Measurements from ENCODE around the gene DTNB.

Gene DTNB

GRCh38 chr2:25492726-25493125 is 180.7 kb downstream of the DTNB start:
- DNase-seq: no peak

DNA sequence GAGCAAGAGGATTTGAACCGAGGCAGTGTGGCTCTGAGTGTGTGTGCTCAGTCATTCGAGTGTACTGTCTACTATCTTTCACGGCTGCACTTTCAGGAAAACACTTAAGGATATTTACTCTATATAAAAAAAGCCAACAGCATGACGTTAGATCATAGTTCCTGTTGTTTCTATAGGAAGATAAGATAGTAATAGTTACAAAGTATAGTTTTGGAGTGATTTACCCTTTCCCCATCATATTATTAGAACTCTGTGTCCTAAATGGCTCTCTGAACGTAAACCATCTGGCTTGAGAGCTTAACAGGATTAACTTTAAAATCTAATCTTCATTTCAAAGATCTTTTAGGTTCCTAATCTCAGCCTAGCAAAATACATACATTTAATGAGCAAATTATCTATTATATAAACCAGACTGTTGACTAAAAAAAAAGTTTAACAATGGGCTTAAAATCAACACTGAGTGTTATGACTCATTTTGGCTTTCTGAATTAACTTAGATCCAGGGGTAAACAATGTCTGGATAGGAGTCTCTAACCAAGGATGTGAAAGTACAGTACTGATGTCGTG is 181.3 kb downstream of the DTNB start:
- DNase-seq: no peak

DNA sequence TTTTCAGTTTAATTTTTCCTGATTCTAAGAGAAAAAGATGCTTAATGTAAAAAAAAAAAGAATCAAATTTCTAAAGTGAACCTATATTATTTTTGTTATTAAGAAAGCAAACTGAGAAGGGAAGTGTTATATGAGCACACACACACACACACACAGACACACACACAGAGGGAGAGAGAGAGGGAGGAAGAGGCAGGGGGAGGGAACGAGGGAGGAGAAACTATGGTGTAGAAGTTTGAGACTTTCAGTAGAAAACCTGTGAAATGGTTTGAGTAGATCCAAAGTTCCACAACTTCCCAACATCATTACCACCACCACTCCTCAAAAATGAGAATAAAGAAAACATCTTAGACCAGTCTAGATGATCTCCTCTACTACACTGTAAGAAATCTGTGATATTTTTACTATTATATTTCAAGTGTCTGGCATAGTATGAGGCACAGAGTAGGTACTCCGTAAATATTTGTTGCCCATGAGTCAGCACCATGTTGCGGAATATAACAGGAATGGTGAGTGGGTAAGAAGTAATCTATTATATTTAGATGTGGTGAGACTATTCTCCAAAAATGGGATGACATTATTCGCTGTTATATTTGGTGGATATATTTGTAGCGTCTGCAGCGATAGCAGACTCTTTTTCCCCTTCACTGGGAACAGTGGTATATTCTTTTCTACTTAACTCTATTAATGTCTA is 182.2 kb downstream of the DTNB start:
- no peak for DNase-seq

DNA sequence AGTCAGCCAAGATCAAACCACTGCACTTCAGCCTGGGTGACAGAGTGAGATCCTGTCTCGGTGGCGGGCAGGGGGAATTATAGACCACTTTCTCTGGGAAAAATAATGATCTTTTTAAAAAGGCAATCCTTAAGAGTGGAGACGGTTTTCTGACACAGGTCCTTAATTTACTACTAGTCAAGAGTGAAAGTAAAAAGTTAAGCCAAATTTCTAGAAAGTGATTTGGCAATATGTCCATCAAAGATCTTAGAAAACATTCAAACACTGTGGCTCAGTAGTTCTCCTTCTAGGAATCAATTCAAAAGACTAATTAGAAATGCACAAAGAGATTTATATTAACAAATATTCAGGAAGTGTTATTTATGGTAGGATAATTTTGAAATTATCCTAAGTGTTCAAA is 183.2 kb downstream of the DTNB start:
- DNase-seq: no peak

DNA sequence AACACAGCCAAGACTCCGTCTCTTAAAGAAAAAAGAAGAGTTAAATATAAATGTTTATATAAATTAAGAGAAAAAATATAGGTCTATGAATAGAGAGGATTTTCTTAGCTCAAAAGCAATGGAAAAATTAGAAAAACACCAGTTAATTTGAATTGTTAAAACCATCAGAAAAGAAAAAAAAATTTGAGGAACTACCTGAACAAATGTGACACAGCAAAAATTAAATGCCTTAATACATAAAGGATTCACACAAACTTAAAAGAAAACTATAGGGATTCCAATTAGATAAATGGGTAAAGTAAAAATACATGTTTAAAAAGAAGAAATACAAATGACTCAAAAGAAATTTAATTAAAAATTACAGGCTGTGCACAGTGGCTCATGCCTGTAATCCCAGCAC is 183.7 kb downstream of the DTNB start:
- DNase-seq: no peak

GRCh38 chr2:25483607-25484266 is 189.6 kb downstream of the DTNB start:
- no peak for DNase-seq

- no peak for DNase-seq
Observed at GRCh38 chr2:25482341-25482740, 191.0 kb downstream of the DTNB start.

- no peak for DNase-seq
Observed at GRCh38 chr2:25481381-25482300, 191.7 kb downstream of the DTNB start.

DNA sequence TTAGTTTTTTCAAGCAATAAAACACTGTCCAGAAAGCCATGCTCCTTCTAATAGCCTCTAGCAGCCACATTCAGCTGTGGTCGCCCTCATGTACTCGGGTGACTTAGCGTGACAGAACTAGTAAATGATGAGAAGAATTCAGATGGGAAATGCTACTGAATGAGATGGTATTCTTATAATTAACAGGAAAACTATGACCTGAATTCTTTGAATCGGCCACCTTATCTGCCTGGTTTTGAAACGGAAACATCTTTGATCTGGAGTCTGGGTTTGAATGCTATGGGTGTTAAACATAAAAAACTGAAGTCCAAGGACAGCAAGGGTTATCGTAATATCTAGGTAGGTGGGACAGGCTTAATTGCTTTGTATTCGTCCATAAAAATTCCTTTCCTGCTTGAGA is 192.8 kb downstream of the DTNB start:
- no peak for DNase-seq

GRCh38 chr2:25479761-25480160 is 193.6 kb downstream of the DTNB start:
- no peak for DNase-seq

- no peak for DNase-seq
Observed at GRCh38 chr2:25478736-25479135, 194.6 kb downstream of the DTNB start.

DNA sequence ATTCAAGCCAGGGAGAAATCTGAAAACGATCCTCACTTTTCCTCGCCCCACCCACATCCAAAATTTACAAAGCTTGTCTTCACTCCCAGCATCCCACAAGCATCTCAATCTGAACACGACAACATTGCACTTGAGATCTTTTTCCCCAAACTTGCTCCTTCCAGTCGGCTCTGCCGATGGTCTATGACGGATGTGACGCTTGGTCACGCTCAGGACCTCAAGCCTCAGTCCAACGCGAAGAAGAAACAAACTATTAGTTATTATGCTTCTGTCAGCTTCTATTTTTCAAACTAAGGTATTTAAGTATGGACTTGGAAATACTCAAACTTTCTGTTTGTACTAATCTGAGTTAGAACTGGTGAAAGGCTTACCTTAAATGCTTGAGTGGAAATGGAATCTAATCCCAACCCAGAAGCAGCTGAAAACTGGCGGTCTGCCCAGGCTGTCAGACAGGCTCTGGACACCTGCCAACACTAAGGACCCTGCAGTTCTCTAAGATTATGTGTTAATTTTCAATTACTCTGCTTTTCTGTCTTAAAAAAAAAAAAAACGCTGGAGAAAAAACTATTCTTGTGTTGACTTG is 199.5 kb downstream of the DTNB start:
- no peak for DNase-seq

- DNase-seq: no peak
Observed at GRCh38 chr2:25473131-25473530, 200.2 kb downstream of the DTNB start.

- DNase-seq: no peak
Observed at GRCh38 chr2:25470806-25471205, 202.6 kb downstream of the DTNB start.

DNA sequence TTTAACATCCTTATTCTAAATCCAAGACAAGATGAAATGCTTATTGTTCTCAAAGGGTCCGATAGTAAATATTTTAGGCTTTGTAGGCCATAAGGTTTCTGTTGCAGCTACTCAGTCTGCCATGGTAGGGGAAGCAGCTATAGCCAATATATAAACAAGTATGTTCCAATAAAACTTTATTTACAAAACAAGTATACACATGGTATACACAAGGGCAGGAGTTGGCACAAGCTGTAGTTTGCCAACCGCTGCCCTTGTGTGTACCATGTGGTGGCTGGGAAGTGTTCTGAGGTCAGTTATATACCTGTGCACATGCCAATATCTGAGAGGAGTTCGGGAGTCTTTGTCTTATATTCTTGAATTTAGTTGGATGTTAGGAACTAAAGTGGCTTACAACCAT is 205.6 kb downstream of the DTNB start:
- no peak for DNase-seq

DNA sequence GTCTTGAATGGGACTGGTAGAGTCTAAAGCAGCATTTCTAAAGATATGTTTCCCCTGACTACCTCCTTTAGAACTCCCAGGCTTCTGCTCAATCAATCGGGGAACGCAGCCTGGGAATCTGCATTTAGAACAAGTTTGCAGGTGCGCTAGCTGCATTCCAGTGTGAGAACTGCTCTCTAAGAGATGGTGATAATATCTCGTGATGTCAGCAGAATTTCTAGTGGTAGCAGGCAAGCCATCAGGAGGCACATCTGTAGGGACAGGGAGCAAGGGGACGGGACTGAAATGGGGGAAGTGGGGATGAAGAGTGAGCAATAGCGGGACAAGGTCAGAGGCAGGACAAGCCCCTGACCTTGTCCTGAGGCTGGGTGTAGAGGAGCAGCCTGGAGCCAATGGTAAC is 211.4 kb downstream of the DTNB start:
- DNase-seq: no peak

GRCh38 chr2:25460261-25460905 is 213.0 kb downstream of the DTNB start:
- no peak for DNase-seq

- DNase-seq: no peak
Observed at GRCh38 chr2:25454824-25455611, 218.4 kb downstream of the DTNB start.

GRCh38 chr2:25453199-25453905 is 220.0 kb downstream of the DTNB start:
- no peak for DNase-seq

DNA sequence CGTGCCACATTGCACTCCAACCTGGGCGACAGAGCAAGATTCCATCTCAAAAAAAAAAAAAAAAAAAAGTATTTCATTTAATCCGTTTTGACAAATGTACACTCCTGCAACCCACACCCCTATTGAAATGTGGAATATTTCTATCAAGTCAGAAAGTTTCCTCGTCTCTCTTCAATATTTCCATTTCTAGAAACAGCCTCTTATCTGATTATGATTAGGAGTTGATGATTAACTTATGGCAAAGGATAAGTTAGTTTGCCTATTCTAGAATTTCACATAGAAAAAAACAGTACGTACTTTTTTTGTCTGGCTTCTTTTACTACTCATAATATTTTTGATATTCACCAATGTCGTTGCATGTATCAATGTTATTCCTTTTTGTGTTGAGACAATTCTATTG is 224.6 kb downstream of the DTNB start:
- no peak for DNase-seq

- no peak for DNase-seq
Observed at GRCh38 chr2:25447018-25447417, 226.4 kb downstream of the DTNB start.
